HG03139 (cell line): Measurements from ENCODE around the gene MAPRE2.

Experiments
- ATAC-seq: cut with Tn5 transposase; IDR thresholded peaks from one replicate; pipeline ENCODE4 v1.9.1; 2021; ENCODE audit not compliant: unreplicated experiment

The MAPRE2 gene

GRCh38 chr18:35061336-35061735, 20.1 kb downstream of the MAPRE2 start:
- no peak for ATAC-seq

GRCh38 chr18:35061804-35062203, 20.6 kb downstream of the MAPRE2 start:
- ATAC-seq: no peak

GRCh38 chr18:35062408-35062807, 21.2 kb downstream of the MAPRE2 start:
- no peak for ATAC-seq

- ATAC-seq: no peak
These were observed 22.9 kb downstream of the MAPRE2 start for GRCh38 chr18:35063875-35064690.

- ATAC-seq: no peak
These were observed 26.2 kb downstream of the MAPRE2 start for GRCh38 chr18:35067454-35067853.

- ATAC-seq: no peak
These were observed 30.6 kb downstream of the MAPRE2 start for GRCh38 chr18:35071819-35072247.

GRCh38 chr18:35072616-35073015, 31.4 kb downstream of the MAPRE2 start:
- no peak for ATAC-seq

- no peak for ATAC-seq
These were observed 32.2 kb downstream of the MAPRE2 start for GRCh38 chr18:35073186-35074105.

GRCh38 chr18:35074581-35074980, 33.4 kb downstream of the MAPRE2 start:
- no peak for ATAC-seq

GRCh38 chr18:35075132-35075531, 33.9 kb downstream of the MAPRE2 start:
- no peak for ATAC-seq

- no peak for ATAC-seq
These were observed 35.1 kb downstream of the MAPRE2 start for GRCh38 chr18:35076135-35076924.

- ATAC-seq: no peak
These were observed 36.7 kb downstream of the MAPRE2 start for GRCh38 chr18:35077937-35078336.

GRCh38 chr18:35080058-35080457, 38.8 kb downstream of the MAPRE2 start:
- no peak for ATAC-seq

GRCh38 chr18:35083174-35083712, 42.0 kb downstream of the MAPRE2 start:
- no peak for ATAC-seq

GRCh38 chr18:35084494-35085449, 43.6 kb downstream of the MAPRE2 start:
- no peak for ATAC-seq

GRCh38 chr18:35085450-35086380, 44.5 kb downstream of the MAPRE2 start:
- ATAC-seq: no peak

GRCh38 chr18:35086704-35087103, 45.5 kb downstream of the MAPRE2 start:
- ATAC-seq: no peak

- no peak for ATAC-seq
These were observed 46.5 kb downstream of the MAPRE2 start for GRCh38 chr18:35087726-35088125.

GRCh38 chr18:35088921-35089320, 47.7 kb downstream of the MAPRE2 start:
- no peak for ATAC-seq
